ENCODE measurements around the gene UNC13A. TPM values are rescaled to one million over a fixed set of nuclear protein-coding genes. Genes with fewer than 3 reads are reported as not detected.

Gene UNC13A
- total RNA-seq, 2 donors from 2014 or later = 0.16 to 0.45 TPM

DNA sequence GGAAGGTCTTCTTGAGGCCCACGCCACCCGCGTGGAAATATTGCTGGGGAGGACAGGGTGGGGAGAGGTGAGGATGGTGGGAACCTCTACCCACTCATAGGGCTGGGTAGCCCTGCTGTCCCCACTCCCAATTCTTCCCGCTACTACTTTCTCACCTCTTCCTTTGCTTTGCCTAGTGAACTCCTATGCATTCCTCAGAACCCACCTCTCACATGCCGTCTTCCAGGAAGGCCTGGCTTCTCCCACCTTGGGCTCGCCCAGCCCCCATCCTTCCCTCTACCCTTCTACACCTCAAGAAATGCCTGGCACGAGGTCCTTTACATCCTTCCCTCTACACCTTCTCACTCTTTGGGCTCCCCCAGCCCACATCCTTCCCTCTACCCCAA lies 70.4 kb downstream of the UNC13A start:
- Mint-ChIP-seq H3K36me3 (ENCODE audit: low read depth) (no peaks in the 10 kb centered on the region), H3K4me3 (no peak overlapping the region), H3K9me3 (no peaks in the 10 kb centered on the region), H3K27me3 (peaks cover 18% of the 10 kb centered on the region), H3K27ac (no peak overlapping the region), H3K4me1 (no peaks in the 10 kb centered on the region)
- ATAC-seq (replicated peaks) = no peak

DNA sequence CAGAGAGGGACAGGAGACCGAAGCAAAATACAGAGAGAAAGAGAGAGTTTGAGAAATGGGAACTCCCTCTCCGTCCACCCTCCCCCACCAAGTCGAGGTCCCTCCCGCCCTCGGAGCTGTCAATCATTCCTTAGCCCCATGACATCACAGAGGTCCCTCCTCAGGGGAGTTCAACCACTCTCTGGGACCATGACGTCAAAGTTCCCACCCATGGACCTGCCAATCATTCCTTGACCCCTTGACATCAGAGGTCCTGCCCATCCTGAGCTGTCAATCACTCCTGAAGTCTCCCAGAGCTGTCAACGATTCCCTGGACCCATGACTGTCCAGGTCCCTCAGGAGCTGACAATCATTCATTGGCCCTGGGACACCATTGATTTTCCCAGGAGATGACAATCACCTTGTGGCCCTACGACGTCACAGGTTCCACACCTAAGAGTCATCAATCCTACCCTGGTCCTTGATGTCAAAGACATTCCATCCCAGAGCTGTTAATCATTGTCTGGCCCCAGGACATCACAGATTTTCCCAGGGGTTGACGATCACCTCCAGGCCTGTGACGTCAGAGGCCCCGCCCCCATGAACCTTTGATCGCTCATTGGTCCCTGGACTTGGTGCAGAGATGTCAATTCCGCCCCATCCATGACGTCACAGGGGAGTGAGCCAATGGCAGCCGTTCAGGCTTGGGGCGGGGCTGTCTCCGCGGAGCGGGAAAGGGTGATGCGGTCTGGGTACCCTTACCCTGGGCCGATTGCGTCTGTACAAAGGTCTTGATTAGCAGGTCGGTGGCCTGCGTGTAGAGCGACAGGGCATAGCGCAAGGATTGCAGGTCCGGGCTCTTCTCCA lies 71.0 kb downstream of the UNC13A start:
- Mint-ChIP-seq H3K27ac (no peak overlapping the region), H3K4me3 (no peak overlapping the region), H3K9me3 (no peaks in the 10 kb centered on the region), H3K4me1 (no peaks in the 10 kb centered on the region), H3K36me3 (ENCODE audit: low read depth) (no peaks in the 10 kb centered on the region), H3K27me3 (peaks cover 18% of the 10 kb centered on the region)
- no peak for ATAC-seq (replicated peaks)

DNA sequence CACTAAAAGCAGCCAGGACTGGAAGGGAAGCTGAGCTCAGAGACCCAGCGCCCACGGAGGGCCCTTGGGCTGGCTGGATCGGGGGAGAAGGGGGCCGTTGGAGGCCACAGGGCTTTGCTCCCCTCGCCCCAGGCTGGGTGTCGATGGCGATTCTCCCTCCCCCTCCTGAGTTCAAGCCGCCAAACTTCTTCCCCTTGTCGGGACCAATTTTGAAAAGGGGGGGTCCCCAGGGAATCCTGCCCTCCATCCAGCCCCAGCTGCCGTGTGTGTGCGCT lies 71.5 kb downstream of the UNC13A start:
- Mint-ChIP-seq H3K27me3 (peaks cover 18% of the 10 kb centered on the region), H3K9me3 (no peaks in the 10 kb centered on the region), H3K4me1 (no peaks in the 10 kb centered on the region), H3K27ac (no peak overlapping the region), H3K36me3 (ENCODE audit: low read depth) (no peaks in the 10 kb centered on the region), H3K4me3 (no peak overlapping the region)
- no peak for ATAC-seq (replicated peaks)

DNA sequence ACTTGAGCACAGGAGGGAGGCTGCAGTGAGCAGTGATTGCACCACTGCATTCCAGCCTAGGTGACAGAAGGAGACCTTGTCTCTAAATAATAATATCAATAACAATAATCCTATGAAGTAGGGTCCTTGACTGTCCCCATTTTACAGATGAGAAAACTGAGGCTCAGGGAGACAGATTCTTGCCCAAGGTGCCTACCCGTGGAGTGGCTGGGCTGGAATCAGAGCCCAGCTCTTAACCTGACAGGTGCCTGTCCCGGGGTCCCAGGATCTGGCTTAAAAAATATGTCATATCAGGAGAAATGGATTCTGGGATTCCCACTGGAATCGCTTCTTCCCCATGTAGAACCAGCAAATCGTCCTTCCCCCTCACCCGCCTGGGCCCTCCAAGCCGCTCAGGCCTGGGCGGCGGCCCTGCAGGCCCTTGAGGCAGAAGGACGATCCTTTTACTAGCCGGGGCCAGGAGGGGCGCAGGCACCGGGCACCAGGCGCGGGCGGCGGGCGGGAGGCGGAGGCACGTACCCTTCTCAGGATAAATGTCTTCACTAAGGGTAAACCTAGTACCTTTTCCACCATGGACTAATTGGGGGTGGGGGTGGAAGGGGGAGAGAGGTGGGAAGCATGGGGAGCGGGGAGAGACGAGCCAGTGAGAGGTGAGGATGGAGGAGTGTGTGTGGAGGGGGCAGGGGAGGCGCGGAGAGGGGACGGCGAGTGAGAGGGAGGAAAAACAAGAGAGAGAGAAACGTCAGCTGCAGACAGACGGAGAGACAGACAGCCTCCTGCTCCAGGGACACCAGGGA lies 72.1 kb downstream of the UNC13A start:
- ATAC-seq (replicated peaks) = no peak
- Mint-ChIP-seq H3K36me3 (ENCODE audit: low read depth) (no peaks in the 10 kb centered on the region), H3K4me1 (no peaks in the 10 kb centered on the region), H3K4me3 (no peak overlapping the region), H3K9me3 (no peaks in the 10 kb centered on the region), H3K27ac (no peak overlapping the region), H3K27me3 (peaks cover 18% of the 10 kb centered on the region)

DNA sequence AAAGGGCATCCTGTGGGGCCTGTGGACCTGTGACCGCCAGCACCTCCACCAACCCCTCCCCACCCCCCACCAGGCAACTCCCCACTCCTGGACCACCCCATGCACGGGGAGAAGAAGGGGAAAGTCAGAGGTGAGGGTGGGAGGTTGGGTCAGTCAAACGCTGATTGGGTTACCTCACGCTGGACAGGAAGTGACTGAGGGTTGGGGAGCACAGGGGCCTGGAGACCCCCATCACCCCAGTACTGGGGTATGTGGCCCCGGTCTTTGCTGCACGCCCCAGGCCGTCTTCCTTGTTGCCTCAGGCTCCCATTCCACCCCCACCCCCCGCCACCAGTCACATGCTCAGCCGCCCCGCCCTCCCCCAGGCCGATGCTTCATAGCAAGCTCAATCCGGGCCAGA lies 73.7 kb downstream of the UNC13A start:
- Mint-ChIP-seq H3K4me3 (no peak overlapping the region), H3K27me3 (peaks cover 11% of the 10 kb centered on the region), H3K36me3 (ENCODE audit: low read depth) (no peaks in the 10 kb centered on the region), H3K27ac (no peak overlapping the region), H3K4me1 (no peaks in the 10 kb centered on the region), H3K9me3 (no peaks in the 10 kb centered on the region)
- no peak for ATAC-seq (replicated peaks)

DNA sequence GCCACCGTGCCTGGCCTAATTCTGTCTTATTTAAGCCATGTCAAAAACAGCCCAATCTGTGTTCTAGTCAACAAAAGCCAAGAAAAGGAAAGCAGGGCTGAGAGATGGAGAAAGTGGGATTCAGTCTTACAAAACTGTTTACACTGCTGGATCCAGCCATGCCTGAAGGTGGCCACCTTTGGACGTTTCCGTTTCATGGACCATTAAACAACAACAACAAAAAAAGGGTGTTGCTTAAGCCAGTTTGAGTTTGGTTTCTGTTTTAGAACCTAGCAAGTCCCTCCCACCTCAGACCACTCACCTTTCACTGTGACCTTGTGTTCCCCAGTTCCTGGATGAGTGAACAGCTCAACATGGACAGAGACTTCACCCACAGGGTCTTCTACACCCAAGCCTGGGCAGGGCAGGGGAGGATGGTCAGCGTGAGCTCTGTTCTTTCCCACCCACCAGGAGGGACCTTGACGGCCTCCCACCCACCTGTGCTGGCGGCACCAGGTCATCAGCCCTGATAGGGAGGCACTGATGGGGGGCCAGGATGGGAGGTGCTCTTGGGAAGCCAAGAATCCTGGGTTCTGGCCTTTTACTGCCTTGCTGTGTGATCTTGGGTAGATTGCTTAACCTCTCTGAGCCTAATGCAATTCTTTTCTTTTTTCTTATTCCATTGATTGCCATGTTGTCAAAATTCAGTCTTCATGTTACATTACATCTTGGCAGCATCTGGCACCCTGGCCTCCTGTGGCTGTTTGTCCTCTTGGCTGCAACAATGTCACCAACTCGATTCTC lies 76.5 kb downstream of the UNC13A start:
- no peak for ATAC-seq (replicated peaks)
- Mint-ChIP-seq H3K9me3 (no peaks in the 10 kb centered on the region), H3K27ac (no peak overlapping the region), H3K4me3 (no peak overlapping the region), H3K36me3 (ENCODE audit: low read depth) (no peaks in the 10 kb centered on the region), H3K4me1 (peaks cover 4% of the 10 kb centered on the region), H3K27me3 (peaks cover 3% of the 10 kb centered on the region)

DNA sequence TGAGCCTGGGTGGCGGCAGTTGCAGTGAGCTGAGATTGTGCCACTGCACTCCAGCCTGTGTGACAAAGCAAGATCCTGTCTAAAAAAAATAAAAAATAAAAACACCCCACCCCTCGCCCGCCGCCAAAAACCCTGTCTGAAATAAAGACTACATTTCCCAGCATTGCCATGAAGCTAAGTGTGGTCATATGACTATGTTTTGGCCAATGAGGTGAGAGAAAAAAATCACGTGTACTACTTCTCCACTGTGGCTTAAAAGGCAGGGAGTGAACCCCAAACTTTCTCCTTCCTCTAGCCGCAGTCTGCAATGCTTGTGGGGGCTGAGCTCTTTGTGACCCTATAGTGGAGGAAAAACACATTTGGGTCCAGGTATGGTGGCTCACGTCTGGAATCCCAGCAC lies 77.8 kb downstream of the UNC13A start:
- Mint-ChIP-seq H3K27me3 (peaks cover 3% of the 10 kb centered on the region), H3K27ac (no peak overlapping the region), H3K4me1 (peaks cover 7% of the 10 kb centered on the region), H3K36me3 (ENCODE audit: low read depth) (no peaks in the 10 kb centered on the region), H3K4me3 (no peak overlapping the region), H3K9me3 (no peaks in the 10 kb centered on the region)
- no peak for ATAC-seq (replicated peaks)

DNA sequence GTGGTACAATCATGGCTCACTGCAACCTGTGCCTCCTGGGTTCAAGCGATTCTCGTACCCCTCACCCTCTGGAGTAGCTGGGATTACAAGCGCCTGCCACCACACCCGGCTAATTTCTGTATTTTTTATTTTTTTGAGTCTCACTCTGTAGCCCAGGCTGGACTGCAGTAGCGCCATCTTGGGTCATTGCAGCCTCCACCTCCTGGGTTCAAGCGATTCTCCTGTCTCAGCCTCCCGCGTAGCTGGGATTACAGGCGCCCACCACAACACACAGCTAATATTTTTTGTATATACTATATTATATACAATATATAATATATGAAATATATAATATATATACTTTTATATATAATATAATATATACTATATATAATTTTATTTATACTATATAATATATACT lies 80.2 kb downstream of the UNC13A start:
- Mint-ChIP-seq H3K27ac (no peak overlapping the region), H3K27me3 (peaks cover 15% of the 10 kb centered on the region), H3K9me3 (no peaks in the 10 kb centered on the region), H3K4me1 (peaks cover 7% of the 10 kb centered on the region), H3K4me3 (no peak overlapping the region), H3K36me3 (ENCODE audit: low read depth) (no peaks in the 10 kb centered on the region)
- no peak for ATAC-seq (replicated peaks)

DNA sequence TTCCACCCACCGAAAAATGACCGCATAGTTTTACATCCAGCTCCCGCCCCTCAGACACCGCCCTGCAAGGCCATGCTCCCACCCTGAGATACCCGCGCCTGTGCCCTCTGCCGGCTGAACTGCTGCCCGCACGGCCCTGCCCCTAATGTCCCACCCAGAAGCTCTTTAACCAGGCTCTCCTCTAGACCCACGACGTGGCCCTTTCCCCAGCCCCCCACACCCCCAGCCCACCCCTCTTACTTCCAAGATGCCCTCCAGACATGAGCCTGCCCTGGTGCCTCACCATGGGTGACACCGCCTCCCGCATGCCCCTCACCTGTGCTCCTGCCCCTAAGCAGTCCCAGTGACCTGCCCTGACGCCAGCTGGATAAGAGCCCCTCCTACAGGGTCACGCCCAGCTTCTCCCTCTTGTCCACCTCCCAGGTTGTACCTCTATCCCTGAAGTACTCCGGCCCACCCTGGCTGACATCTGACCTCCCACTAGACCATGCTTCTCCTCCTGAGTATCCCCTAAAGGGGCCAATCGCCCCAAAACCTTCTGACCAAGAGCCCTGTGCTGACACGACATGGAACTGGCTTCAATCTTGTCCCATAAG lies 81.5 kb downstream of the UNC13A start:
- peak; percentile 34 for ATAC-seq (replicated peaks)
- Mint-ChIP-seq H3K9me3 (no peaks in the 10 kb centered on the region), H3K4me1 (peaks cover 7% of the 10 kb centered on the region), H3K36me3 (ENCODE audit: low read depth) (no peaks in the 10 kb centered on the region), H3K27ac (peak overlapping the region; percentile 62), H3K27me3 (peaks cover 27% of the 10 kb centered on the region), H3K4me3 (peak overlapping the region; percentile 72)

DNA sequence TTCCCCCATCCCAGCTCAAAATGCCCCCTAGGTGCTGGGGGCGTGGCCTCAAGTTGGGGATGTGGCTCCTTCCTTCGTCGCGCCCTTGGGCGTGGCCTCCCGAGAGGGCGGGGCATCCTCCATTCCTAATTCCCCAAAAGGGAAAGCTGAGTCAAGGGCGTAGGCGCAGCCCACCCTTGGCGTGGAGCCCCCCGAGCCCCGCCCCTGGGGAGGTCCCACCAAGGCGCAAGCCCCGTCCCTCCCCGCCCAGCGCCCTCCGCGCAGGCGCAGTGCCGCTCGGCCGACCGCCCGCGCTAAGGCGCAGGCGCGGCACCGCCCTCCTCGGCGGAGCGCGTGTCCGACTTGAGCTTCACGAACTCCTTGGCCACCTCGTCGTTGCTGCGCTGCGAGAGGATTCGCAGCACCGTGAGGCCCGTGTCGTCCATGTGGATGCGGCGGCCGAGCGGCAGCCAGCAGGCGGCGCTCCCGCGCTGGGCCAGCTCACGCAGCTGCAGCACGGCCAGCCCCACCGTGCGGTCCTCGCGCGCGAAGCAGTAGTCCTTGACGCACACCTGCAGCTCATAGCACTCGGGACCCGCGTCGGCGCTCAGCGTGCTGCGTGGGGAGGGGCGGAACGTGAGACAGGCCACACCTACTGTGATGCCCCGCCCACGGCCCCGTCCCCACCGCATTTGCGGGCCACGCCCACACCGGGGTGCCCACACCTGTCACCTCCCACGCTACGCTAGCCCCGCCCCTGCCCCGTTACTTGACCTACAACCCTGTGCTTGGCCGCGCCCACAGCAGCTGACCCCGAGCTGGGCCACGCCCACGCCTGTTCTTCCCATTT lies 82.2 kb downstream of the UNC13A start:
- ATAC-seq (replicated peaks) = peak; percentile 86
- Mint-ChIP-seq H3K4me3 (peak overlapping the region; percentile 72), H3K4me1 (peaks cover 7% of the 10 kb centered on the region), H3K27me3 (peaks cover 34% of the 10 kb centered on the region), H3K27ac (peak overlapping the region; percentile 62), H3K9me3 (no peaks in the 10 kb centered on the region), H3K36me3 (ENCODE audit: low read depth) (no peaks in the 10 kb centered on the region)

DNA sequence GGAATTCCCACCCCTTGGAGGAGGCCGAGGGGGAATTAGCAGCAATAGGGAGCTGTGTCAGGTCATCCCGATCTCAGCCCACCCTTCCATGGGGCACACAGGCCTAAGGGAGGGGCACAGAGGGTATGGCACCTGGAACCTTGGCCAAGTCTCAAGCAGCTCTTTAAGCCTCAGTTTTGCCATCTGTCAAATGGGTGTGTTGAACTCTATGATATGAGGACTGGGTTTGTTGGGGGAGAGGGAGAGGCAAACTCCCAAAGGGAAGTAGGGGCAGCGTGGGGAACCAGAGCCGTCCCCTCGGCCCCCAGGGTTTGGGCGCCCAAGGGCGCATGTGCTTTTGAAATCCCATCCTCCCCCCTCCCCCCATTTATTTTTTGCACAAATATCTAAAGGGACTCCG lies 83.0 kb downstream of the UNC13A start:
- H3K27ac Mint-ChIP-seq = no peak overlapping the region
- ATAC-seq (replicated peaks) = no peak
- peaks cover 7% of the 10 kb centered on the region for H3K4me1 Mint-ChIP-seq
- H3K27me3 Mint-ChIP-seq = peaks cover 35% of the 10 kb centered on the region
- no peaks in the 10 kb centered on the region for H3K36me3 Mint-ChIP-seq (ENCODE audit: low read depth)
- peak overlapping the region; percentile 16 for H3K4me3 Mint-ChIP-seq
- no peaks in the 10 kb centered on the region for H3K9me3 Mint-ChIP-seq

DNA sequence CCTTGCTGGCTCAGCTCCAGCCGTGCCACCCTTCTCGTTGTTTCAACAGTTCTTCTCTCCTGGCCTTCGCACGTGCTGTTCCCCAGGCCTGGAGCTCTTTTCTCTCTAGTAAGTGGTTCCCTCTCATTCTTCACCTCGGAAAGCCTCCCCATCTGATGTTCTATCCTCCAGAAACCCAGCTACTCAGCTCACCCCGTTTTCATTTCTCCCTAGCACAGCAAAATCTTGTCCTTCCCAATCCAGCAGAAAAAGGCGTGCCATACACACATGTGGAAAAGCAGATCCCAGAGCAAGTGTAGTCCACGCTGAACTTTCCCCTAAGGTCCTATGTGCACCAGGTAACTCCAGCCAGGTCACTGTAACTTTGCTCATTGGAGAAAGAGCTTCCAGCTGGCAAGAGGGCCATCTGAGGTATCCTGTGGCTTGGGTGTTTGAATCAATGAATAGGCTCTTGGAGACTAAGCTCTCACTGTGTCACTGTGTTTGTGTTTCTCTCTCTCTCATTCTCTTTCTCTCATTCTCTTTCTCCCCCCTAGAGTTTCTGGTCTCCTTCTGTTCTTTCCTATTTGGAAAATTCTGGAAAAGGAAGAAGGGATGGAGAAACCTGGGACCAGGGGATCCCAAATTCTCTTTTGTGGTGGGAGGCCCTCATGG lies 83.7 kb downstream of the UNC13A start:
- no peak for ATAC-seq (replicated peaks)
- peaks cover 7% of the 10 kb centered on the region for H3K4me1 Mint-ChIP-seq
- H3K27me3 Mint-ChIP-seq = peaks cover 35% of the 10 kb centered on the region
- no peak overlapping the region for H3K27ac Mint-ChIP-seq
- peak overlapping the region; percentile 16 for H3K4me3 Mint-ChIP-seq
- no peaks in the 10 kb centered on the region for H3K9me3 Mint-ChIP-seq
- no peaks in the 10 kb centered on the region for H3K36me3 Mint-ChIP-seq (ENCODE audit: low read depth)

DNA sequence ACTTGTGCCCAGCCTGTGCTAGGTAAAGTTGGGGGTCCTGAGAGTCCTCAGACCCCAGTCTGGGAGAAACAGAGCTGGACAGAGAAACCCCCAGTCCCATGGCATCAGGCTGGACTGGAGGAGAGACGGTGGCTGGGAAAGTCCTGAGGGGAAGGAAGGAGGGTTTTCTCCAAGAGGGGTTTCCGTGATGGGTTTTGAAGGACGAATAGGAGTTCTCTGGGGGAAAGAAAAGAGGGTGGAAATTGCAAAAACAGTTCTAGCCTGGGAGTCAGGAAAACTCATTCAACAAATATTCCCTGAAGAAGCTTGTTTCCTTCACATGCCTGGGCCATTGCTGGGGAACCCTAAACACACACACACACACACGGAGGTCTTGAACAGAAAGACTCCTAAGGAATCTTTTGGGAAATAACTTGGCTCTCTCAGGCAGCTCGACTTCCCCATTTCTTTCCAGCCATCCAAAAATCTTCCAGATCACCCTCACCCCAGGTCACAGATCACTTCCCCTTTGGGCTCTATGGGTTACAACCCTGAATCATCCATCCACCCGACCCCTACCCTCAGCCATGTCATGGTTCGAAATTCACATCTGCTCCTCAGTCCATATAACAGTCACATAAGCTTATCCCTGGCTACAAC lies 85.2 kb downstream of the UNC13A start:
- Mint-ChIP-seq H3K9me3 (no peaks in the 10 kb centered on the region), H3K27ac (no peak overlapping the region), H3K4me3 (no peak overlapping the region), H3K27me3 (peaks cover 35% of the 10 kb centered on the region), H3K36me3 (ENCODE audit: low read depth) (no peaks in the 10 kb centered on the region), H3K4me1 (peaks cover 7% of the 10 kb centered on the region)
- no peak for ATAC-seq (replicated peaks)

Data from activated T-helper 17 cell treated with anti-CD3 and anti-CD28 coated beads, Interleukin-2, amount 50 U/mL, for 72 hours (primary cell).